IPS-18c (cell line): ENCODE measurements around the gene FXYD2.

Source experiments
- H3K4me3 ChIP-seq: 2 replicates; pipeline ENCODE4 v1.7.0; 2013; ENCODE audit warnings: low read depth, mild to moderate bottlenecking, low read length, moderate library complexity; ENCODE audit not compliant: insufficient read depth
- H3K9me3 ChIP-seq: one replicate; pipeline ENCODE4 v1.6.1; 2013; ENCODE audit warnings: mild to moderate bottlenecking, low read length, moderate library complexity; ENCODE audit not compliant: control insufficient read depth, insufficient read depth

Gene FXYD2

DNA sequence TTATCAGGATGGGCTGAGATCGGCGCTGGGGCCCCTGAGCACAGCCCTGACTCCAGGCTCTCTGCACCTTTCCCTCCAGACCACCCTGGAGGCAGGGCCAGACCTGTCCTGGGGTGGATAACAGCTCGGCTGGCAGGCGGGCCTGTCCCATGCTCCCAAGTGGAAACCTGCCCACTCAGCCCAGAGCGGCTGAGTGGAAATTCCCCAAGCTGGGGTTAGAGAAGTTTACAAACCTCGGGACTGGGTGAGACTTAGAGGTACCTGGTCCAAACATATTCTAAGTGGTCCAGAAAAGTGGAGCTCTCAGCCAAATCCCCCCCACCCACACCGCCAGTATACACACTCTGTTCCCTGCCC is 4.8 kb upstream of the FXYD2 start:
- no peaks in the 10 kb centered on the region for H3K9me3 ChIP-seq

DNA sequence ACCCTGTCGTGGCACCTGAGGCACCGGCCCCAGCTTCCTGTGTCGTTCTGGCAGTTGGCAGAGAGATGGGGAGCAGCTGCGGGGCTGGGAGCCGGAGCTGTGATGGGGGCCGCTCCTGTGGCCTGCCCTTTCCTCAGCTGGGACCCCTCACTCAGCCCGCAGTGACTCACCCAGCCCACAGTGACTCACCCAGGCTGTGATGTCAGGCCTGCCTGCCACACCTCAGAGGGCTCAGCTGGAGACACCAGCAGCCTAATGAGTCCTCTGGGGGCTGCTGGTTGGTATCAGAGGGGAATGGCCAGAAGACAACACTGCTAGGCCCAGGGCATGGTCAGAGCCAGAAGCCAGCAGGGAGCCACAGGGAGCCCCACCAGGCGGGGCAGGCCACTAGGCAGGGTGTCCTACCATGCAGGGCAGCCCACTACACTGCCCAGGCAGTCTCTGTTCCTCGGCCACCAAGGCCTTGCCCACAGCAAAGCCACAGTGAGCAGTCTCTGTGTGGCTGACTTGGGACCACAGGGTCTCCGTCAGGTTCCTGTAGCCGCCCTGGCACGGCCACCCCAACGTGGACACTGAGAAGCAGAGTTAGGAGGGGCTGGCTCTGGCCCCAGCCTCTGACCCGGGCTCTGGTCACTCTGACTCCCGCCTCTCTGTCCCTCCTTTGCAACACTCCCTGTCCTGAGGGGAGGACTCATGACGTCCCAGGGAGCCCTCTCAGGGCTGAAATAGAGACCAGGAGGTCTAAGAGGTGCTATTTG is 4.2 kb upstream of the FXYD2 start:
- Histone ChIP-seq H3K9me3 (no peaks in the 10 kb centered on the region), H3K4me3 (no peak overlapping the region)

More for the DNA sequence above, 4.8 kb upstream of the FXYD2 start:
- H3K4me3 ChIP-seq = no peak overlapping the region

DNA sequence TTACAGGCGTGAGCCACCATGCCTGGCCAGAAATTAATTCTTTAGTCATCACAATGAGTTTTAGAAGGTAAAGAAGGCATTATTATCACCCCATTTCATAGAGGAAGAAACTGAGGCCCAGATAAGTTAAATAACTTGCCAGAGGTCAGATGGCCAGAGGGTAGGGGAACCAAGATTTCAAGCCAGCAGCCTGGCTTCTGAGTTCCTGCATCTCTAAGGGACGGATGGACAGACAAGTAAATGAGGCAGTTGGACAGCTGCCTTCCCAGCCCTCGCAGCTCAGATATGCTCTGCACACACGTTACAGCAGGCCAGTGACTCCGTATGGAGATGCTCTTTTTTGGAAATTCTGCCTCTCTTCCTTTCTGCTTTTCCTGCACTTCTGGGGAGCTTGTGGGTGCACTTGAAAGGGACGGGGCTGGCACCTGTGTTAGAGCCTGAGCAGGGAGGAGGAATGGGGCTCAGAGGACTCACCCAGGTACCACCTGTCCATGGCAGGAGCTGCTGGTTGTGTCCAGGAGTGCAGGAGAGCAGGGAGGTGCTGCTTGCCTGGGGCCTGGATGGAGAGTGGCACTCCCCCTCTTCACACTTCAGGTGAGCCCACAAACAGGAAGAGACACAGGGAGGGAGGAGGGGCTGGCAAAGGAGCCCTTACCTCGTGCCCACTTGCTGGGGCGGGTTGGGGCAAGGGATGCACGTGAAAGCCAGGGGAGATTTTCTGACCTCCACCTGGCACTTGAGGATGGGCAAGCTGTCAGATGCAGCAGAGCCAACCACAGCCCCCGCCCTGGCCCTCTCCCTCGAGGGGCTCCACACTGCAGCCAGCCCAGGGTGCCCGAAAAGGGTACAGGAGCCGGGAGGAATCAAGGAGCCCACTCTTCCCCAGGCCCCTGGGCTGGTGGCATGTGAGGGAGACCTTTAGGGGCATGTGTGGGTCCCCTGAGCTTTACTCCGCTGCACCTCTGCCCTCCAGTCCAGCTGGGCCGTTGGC is 3.3 kb upstream of the FXYD2 start:
- H3K4me3 ChIP-seq = no peak overlapping the region
- H3K9me3 ChIP-seq = no peaks in the 10 kb centered on the region

DNA sequence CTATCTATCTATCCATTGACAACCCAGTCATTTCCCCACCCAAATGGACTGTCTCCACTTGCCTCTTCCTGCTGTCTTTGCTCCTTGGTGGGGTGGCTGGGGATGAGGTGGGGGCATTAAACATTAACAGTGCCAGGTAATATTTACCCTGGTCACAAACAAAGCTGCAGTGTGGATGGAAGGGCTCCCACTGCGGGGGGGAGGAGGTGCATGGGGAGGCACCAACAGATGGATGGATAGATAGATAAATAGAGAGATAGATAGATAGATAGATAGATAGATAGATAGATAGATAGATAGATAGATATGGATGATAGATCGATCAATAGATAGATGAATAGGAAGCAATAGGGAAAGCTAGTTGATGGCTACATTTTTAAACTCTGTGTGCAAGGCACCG is 2.3 kb upstream of the FXYD2 start:
- Histone ChIP-seq H3K9me3 (no peaks in the 10 kb centered on the region), H3K4me3 (no peak overlapping the region)

DNA sequence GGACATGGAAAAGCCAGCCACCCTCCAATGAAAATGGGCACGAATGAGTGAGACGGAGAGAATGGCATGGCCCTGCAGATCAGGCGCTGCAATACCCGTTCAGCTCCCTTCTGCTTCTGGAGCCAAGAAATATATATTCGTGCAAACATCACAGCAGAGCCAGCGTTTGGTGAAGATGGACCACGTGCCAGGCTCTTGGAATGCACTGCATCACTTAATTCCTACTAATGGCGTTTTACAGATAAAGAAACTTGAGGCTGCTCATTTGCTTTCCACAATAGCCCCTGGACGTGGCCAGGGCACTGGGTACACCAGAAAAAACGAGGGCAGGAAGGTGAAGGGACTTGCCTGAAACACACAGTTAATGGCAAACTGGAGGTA is 1.6 kb upstream of the FXYD2 start:
- no peaks in the 10 kb centered on the region for H3K9me3 ChIP-seq
- no peak overlapping the region for H3K4me3 ChIP-seq

DNA sequence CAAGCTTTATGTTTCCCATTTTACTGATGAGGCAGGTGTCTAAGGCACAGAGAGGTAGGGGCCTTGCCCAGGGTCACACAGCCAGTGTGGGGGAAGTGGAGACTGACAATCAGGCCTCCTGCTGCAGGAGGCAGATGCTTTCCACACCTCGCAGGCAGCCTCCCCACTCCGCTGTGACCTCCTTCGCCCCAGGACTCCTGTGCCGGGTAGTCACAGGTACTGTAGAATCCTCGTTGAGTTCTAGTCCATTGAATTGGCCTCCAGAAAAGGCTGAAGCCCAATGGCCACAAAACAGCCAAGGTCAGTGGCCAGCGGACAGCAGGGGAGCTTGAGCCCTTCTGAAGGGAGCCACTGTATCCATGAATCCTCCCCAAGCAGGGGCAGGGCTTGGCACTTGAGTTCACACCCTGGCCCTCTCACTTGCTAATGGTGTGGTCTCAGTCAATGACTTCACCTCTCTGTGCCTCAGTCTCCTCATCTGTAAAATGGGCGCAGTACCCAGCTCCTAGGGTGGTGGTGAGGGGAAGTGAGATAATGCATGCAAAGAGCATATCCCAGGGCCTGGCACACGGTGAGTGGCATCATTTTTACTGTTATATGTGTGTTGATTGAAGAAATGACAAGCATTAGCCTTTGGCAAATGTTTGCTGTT is 1.1 kb upstream of the FXYD2 start:
- H3K4me3 ChIP-seq = no peak overlapping the region
- H3K9me3 ChIP-seq = no peaks in the 10 kb centered on the region

DNA sequence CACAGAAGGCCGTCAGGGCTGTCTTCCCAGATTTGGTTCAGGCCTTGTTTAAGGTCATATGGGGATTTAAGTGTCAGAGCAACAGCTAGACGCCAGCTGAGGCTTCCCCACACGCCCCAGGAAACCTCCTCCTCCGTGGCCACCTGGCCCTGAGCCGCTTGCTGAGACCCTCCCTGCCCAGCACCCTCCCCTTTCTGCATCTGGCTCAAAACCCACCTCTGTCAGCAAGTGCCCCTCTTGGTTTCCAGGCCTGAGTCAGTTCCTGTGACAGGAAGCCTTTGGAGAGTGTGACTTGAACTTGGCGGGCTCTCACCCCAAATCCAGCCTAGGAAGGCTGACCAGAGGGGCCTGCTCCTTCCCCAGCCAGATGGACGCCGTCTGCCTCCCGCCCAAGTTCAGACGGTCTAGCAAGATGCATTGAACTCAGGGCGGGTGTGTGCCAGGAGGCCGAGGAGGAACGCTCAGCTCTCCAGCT is 561 bp downstream of the FXYD2 start:
- H3K9me3 ChIP-seq = no peaks in the 10 kb centered on the region
- no peak overlapping the region for H3K4me3 ChIP-seq

DNA sequence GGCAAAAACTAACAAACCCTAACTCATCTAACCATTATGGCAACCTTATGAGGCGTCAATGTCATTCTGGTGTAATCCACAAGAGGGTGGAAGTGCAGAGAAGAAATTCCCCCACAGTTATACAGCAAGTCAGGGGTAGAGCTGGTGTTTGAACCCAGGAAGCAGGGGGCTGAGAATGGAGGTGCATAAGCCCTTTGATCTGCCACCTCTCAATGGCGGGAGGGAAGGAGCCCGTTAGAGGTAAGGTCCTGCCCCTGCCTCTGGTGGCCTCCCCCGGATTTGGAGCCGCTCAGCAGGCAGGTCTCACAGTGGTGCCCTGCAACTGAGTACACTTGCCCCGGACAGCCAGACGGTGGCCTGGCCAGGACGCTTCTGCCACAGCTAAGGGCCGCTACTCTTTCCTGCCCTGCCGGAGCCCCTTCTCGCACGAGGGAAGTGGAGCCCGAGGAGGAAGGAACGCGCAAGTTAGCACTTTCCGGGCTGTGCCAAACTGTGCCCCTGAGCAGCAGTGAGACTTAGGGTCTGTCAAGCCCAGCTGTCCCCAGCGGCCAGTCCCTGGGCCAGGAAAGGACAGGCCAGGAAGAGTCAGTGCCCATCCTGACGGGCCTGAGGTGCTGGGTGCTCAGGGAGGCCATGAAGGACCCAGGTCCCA is 1.1 kb downstream of the FXYD2 start:
- H3K4me3 ChIP-seq = no peak overlapping the region
- no peaks in the 10 kb centered on the region for H3K9me3 ChIP-seq

DNA sequence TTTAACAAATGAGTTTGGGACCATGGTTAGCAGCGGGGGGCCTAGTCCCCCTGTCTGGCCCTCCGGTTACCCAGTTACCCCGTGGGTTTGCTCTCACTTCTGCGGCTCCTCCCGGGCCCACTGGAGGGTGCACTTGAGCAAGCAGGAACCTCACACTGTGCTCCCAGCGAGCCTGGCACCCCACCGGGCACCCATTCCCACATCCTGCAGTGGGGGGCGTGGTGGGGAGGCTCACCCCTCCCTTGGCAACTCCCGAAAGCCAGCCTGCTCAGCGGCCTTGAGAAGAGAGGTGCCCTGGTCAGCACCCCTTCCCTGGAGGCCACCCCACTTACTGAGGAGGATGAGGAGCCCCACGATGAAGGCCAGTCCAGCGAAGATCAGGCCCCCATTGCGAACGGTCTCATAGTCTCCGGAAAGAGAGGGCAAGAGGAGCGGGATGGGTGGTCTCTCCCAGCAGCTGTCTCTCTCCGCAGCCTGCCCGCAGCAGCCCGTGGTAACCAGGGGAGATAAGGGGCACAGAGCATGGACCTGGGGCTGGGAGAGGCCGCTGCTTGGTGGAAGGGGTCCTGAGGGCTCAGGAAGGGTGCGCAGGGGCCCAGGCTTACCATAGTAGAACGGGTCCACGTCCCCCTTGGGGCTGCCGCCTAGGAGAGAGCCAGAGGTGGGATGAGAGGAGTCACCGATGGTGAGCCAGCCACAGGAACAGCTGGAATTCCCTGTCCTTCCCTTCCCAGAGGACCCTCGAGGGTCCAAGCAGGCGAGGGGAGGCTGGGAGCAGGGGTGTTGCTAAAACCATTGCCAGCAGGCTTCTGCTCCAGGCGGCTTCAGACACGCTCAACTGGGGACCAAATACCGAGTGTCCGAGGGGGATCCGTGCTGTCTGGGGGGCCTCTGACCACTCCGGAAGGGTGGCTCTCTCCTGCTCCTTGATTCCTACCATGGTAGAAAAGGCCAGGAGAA is 2.2 kb downstream of the FXYD2 start:
- no peaks in the 10 kb centered on the region for H3K9me3 ChIP-seq
- no peak overlapping the region for H3K4me3 ChIP-seq

DNA sequence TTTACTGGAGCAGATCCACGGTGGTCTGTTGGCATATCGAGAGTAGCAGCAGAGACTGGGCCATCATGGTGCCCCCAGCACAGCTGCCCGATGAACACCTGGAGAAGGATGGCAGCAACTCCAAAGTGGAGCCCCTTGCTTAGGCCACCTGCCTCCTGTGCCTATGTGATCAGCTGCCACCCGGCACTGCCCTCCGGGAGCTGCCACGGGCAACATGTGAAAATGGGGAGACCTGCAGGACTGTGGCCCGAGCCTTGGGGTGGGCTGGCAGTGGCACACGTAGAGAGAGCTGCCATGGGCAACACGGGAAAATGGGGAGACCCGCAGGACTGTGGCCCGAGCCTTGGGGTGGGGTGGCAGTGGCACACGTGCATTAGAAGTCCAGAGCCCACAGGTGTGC is 3.1 kb downstream of the FXYD2 start:
- H3K4me3 ChIP-seq = no peak overlapping the region
- no peaks in the 10 kb centered on the region for H3K9me3 ChIP-seq

DNA sequence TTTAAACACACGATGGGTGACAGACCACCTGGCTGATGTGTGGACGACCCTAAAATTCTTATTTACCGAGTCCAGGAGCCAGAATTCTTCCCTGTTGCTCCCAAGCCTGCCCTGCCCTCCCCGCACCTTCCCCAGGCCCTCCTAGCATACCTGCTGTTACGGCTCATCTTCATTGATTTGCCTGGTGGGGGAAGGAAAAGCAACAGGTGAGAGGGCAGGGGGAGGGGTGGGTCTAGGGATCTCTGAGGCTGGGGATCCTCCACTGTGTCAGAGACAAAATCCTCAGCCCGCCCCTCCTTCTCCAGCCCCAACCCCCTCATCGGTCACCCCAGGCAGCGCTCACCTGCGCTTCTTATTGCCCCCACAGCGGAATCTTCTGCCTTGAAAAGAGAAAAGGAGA is 4.0 kb downstream of the FXYD2 start:
- Histone ChIP-seq H3K9me3 (no peaks in the 10 kb centered on the region), H3K4me3 (no peak overlapping the region)

DNA sequence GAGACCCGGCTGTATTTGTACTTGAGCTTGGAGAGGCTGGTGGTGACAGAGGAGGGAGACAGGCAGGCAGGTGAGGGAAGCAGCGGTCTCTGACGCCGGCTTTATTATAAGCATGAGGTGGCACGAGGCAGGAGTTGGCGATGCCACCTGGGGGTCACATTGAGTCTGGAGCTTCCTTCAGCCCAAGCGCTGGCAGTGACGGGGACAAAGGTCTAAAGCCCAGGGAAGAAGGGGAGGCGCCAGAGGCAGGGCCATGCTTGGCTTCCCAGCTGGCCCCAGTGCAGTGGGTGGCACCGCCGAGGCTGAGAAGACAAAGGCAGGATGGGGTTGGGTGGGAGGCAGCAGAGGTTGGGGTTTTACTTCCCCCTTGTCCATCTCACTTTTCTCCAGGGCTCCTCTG is 4.5 kb downstream of the FXYD2 start:
- Histone ChIP-seq H3K4me3 (no peak overlapping the region), H3K9me3 (no peaks in the 10 kb centered on the region)

DNA sequence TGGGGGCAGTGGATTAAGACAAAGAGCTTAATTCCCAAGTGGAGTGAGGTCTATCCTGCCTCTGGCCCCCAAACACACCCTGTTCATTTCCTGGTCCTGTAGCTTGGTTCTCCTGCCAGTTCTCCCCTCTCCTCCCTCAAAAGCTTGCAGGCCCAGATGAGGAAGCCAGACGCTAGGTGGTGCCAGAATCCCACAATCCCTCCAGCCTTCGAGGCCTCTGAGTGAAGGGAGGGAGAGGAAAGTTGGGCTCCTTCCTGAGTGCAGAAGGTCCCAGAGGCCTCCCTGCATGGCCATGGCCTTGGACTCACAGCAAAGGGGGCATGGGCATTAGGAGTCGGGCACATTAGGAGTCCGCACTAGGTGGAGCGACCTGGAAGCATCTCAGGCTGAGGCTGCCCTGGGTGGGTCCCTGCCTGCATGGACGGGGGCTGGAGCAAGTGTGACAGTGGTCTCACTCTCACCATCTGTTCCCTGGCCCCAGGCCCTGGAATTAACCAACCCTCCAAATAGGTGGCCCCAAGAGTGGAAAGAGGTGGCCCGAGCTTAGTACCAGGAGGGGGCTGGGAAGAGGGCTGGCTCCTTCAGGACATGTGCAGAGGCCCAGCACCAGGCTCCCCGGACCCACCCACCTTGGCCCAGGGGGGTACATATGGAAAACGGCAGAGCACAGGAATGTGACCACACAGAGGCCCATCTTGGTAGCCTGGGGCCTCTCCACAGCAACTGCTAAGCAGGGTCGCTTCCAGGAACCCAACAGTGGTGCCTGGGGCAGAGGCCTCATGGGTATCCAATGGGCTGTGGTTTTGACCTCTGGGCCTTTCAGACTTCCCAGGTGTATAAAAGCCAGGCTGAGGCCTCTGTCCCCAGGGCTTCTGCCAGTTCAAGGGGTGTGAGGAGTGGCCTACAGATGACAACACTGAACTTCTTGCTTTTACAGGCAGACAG is 5.2 kb downstream of the FXYD2 start:
- H3K9me3 ChIP-seq = no peaks in the 10 kb centered on the region

DNA sequence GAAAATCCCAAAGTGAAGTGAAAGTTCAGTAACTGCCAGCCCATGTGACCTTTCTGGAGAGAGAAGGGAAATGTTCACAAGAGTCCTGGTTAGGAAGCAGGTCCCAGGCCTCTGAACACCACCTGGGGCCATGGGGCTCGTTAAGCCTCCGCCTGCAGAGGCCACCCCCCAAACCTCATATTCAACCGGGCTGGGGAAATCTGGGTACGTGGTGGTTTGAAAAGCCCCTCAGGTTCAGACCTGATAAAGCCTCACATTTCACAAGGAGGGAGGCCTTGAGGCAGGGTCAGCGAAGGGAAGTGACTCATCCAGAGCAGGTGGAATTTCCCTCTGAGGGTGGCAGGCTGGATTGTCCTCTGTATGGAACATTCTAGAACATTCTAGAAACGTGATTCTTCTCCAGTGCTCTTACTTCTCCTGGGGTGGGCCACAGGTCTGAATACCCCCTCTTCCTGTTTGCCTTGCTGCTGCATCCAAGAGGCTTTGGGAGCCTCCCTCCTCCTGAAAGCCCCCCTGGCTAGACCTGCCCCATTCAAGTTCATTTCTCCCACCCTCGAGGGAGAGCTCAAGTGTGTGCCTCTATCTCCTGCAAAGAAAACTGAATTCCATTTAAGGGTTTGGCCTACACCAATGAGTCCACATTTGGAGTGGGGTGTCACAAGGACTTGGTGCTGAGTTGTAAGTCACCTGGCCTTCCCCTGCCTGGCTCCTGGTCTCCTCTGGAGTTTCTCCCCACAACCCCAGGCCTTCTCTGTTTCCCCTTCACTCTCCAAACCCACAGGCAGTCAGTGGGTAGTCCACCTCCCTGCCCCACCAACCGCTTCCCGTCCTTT is 6.3 kb downstream of the FXYD2 start:
- no peak overlapping the region for H3K4me3 ChIP-seq
- H3K9me3 ChIP-seq = no peaks in the 10 kb centered on the region

More for the DNA sequence above, 5.2 kb downstream of the FXYD2 start:
- H3K4me3 ChIP-seq = no peak overlapping the region
